Liver (tissue), 9 donors: ENCODE measurements around the gene OR7G2. TPM values are rescaled to one million over a fixed set of nuclear protein-coding genes. Genes with fewer than 3 reads are reported as not detected.

Experiments used
- DNase-seq: peaks from one replicate; pipeline ENCODE4 v3.0.0-alpha.2; 2017; ENCODE audit warnings: low spot score
- H3K27ac ChIP-seq, 2 donors: one replicate each; pipeline ENCODE4 v1.7.0; 2013; ENCODE audit warnings: inconsistent platforms in 2 of 2, low read length in 2 of 2, control low read depth in 1 of 2, low read depth in 1 of 2, mild to moderate bottlenecking in 1 of 2
- H3K27me3 ChIP-seq, 4 donors: one replicate each; pipeline versions ENCODE4 v1.6.1 to v1.7.0; 2013; ENCODE audit warnings: low read length in 3 of 4, inconsistent platforms in 1 of 4, mild to moderate bottlenecking in 1 of 4, moderate library complexity in 1 of 4; ENCODE audit not compliant: control insufficient read depth in 4 of 4, insufficient read depth in 4 of 4
- H3K36me3 ChIP-seq, 4 donors: one replicate each; pipeline versions ENCODE4 v1.6.1 to v1.7.0; 2013; ENCODE audit warnings: low read length in 3 of 4, mild to moderate bottlenecking in 3 of 4, low read depth in 1 of 4, moderate library complexity in 1 of 4; ENCODE audit not compliant: control insufficient read depth in 4 of 4, insufficient read depth in 3 of 4
- H3K4me1 ChIP-seq, 4 donors: one replicate each; pipeline versions ENCODE4 v1.6.1 to v1.7.0; 2013; ENCODE audit warnings: low read length in 3 of 4, mild to moderate bottlenecking in 3 of 4, moderate library complexity in 1 of 4; ENCODE audit not compliant: control insufficient read depth in 4 of 4, insufficient read depth in 4 of 4
- H3K4me3 ChIP-seq, 3 donors: one replicate each; pipeline versions ENCODE4 v1.6.1 to v1.7.0; 2013; ENCODE audit warnings: low read length in 3 of 3, control low read depth in 1 of 3, low read depth in 1 of 3, mild to moderate bottlenecking in 1 of 3
- H3K9ac ChIP-seq, 2 donors: one replicate each; pipeline ENCODE4 v1.7.0; 2013; ENCODE audit warnings: low read length in 2 of 2, mild to moderate bottlenecking in 2 of 2, moderate library complexity in 2 of 2, control low read depth in 1 of 2, low read depth in 1 of 2
- H3K9me3 ChIP-seq, 4 donors: one replicate each; pipeline versions ENCODE4 v1.6.1 to v1.7.0; 2013; ENCODE audit warnings: low read length in 3 of 4; ENCODE audit not compliant: control insufficient read depth in 4 of 4
- ATF3 ChIP-seq: IDR thresholded peaks from 2 replicates; pipeline ENCODE4 v1.6.1; 2016; ENCODE audit warnings: antibody characterized with exemption
- CTCF ChIP-seq: fragments of 150-350 bp; IDR thresholded peaks from 2 replicates; pipeline ENCODE4 v1.5.1; 2017; ENCODE audit warnings: improper control_type of control experiment, low read depth, low read length; ENCODE audit not compliant: missing input control
- EGR1 ChIP-seq, 2 donors: IDR thresholded peaks; 2 replicates each; pipeline ENCODE4 v1.6.1; 2016 to 2018; ENCODE audit warnings: antibody characterized with exemption in 2 of 2, low read depth in 2 of 2
- FOXA1 ChIP-seq: IDR thresholded peaks from 2 replicates; pipeline ENCODE4 v1.6.1; 2016; ENCODE audit warnings: antibody characterized with exemption
- FOXA2 ChIP-seq: IDR thresholded peaks from 2 replicates; pipeline ENCODE4 v1.6.1; 2016; ENCODE audit warnings: antibody characterized with exemption
- GABPA ChIP-seq, 2 donors: IDR thresholded peaks in 1 of 2; conservative IDR thresholded peaks in 1 of 2; 2 replicates each; pipeline ENCODE4 v1.6.1; 2016; ENCODE audit warnings: antibody characterized with exemption in 2 of 2, mild to moderate bottlenecking in 1 of 2, moderate library complexity in 1 of 2
- HNF4A ChIP-seq, 2 donors: conservative IDR thresholded peaks; 2 replicates each; pipeline ENCODE4 v1.6.1; 2016; ENCODE audit warnings: antibody characterized with exemption in 2 of 2, mild to moderate bottlenecking in 2 of 2
- HNF4G ChIP-seq: IDR thresholded peaks from 2 replicates; pipeline ENCODE4 v1.6.1; 2016; ENCODE audit warnings: antibody characterized with exemption
- JUND ChIP-seq, 2 donors: IDR thresholded peaks; 2 replicates each; pipeline ENCODE4 v1.6.1; 2016; ENCODE audit warnings: antibody characterized with exemption in 2 of 2
- MAX ChIP-seq: IDR thresholded peaks from 2 replicates; pipeline ENCODE4 v1.6.1; 2016; ENCODE audit warnings: antibody characterized with exemption
- NR2F2 ChIP-seq: IDR thresholded peaks from 2 replicates; pipeline ENCODE4 v1.6.1; 2016; ENCODE audit warnings: antibody characterized with exemption
- RAD21 ChIP-seq, 2 donors: IDR thresholded peaks; 2 replicates each; pipeline ENCODE4 v1.6.1; 2016; ENCODE audit warnings: antibody characterized with exemption in 2 of 2, mild to moderate bottlenecking in 2 of 2
- REST ChIP-seq: IDR thresholded peaks from 2 replicates; pipeline ENCODE4 v1.6.1; 2016; ENCODE audit warnings: antibody characterized with exemption, mild to moderate bottlenecking
- RXRA ChIP-seq, 2 donors: IDR thresholded peaks; 2 replicates each; pipeline ENCODE4 v1.6.1; 2017 to 2018; ENCODE audit warnings: antibody characterized with exemption in 2 of 2, mild to moderate bottlenecking in 1 of 2
- SP1 ChIP-seq: IDR thresholded peaks from 2 replicates; pipeline ENCODE4 v1.6.1; 2018; ENCODE audit warnings: antibody characterized with exemption, mild to moderate bottlenecking
- TAF1 ChIP-seq: conservative IDR thresholded peaks from 2 replicates; pipeline ENCODE4 v1.6.1; 2016; ENCODE audit warnings: antibody characterized with exemption, mild to moderate bottlenecking
- YY1 ChIP-seq: IDR thresholded peaks from 2 replicates; pipeline ENCODE4 v1.6.1; 2016; ENCODE audit warnings: antibody characterized with exemption, mild to moderate bottlenecking
- ZBTB33 ChIP-seq: IDR thresholded peaks from 2 replicates; pipeline ENCODE4 v1.6.1; 2016; ENCODE audit warnings: antibody characterized with exemption
- WGBS: extraction: QIAGEN DNeasy Blood & Tissue Kit; methylation state at CpG from one replicate; pipeline ENCODE4 v1.1.7; 2013; 5-methylcytosine and 5-hydroxymethylcytosine counted together
- polyA plus RNA-seq, 2 donors: library from polyadenylated mRNA; stranded (reverse) in 1 of 2; unstranded in 1 of 2; fragments of 200-250 nt in 1 of 2; fragments of >200 nt in 1 of 2; fragmentation: Nextera tagmentation in 1 of 2; extraction: Ambion mirVana in 1 of 2; gene quantifications; one replicate each; pipeline versions ENCODE4 v1.2.1 to v1.2.3, GENCODE V29; 2013 to 2015
- total RNA-seq, 2 donors: library from RNA; depleted of rRNA; stranded (reverse); fragments of >200 nt; gene quantifications; one replicate each; pipeline ENCODE4 v1.2.3, GENCODE V29; 2014
- donor health status: healthy.
- donor health status: healthy.
- donor health status: healthy.
- donor health status: healthy.
- donor health status: healthy.

Gene OR7G2
- total and polyA plus RNA-seq, 4 donors, result not detected

GRCh38 chr19:9061879-9062278 lies 45.4 kb downstream of the OR7G2 start:
- Histone ChIP-seq H3K9ac (no peak overlapping the region), H3K36me3 (no peaks in the 10 kb centered on the region), H3K27ac (no peak overlapping the region), H3K9me3 (peaks cover 0 to 3% (median 0%) of the 10 kb centered on the region in 4 donors), H3K4me3 (no peak overlapping the region), H3K27me3 (no peaks in the 10 kb centered on the region), H3K4me1 (no peaks in the 10 kb centered on the region)
- WGBS, result 87% methylated on average over 8 of the region's 8 CpGs
- no peak for DNase-seq
- TF ChIP-seq SP1, result no peak
- no peak for TF ChIP-seq MAX
- no peak for TF ChIP-seq ZBTB33
- no peak for TF ChIP-seq FOXA2
- no peak for TF ChIP-seq HNF4G

- H3K27ac ChIP-seq, result no peak overlapping the region
- TF ChIP-seq JUND (IDR thresholded peaks at IDR 0.05), result no peak
- no peak for TF ChIP-seq TAF1
- TF ChIP-seq GABPA (IDR thresholded peaks at IDR 0.05 in 1 of 2, conservative IDR thresholded peaks at IDR 0.05 in 1 of 2), result no peak
- no peak for TF ChIP-seq MAX
- no peak for TF ChIP-seq HNF4G
- no peak for TF ChIP-seq ZBTB33
- TF ChIP-seq NR2F2, result no peak
- TF ChIP-seq RAD21 (IDR thresholded peaks at IDR 0.05), result no peak
- TF ChIP-seq REST, result no peak
- TF ChIP-seq RXRA (IDR thresholded peaks at IDR 0.05), result no peak
- no peak for TF ChIP-seq FOXA1
- no peak for TF ChIP-seq EGR1 (IDR thresholded peaks at IDR 0.05; ENCODE audit: low read depth in 2 of 2)
- no peak for TF ChIP-seq FOXA2
- TF ChIP-seq CTCF, result no peak
- TF ChIP-seq HNF4A (conservative IDR thresholded peaks at IDR 0.05), result no peak
- no peak for TF ChIP-seq ATF3
- TF ChIP-seq YY1, result no peak
- no peak for TF ChIP-seq SP1
- H3K27me3 ChIP-seq, result no peaks in the 10 kb centered on the region
- no peak overlapping the region for H3K4me3 ChIP-seq
- no peak for DNase-seq
- no peaks in the 10 kb centered on the region for H3K4me1 ChIP-seq
- WGBS, result 67% methylated on average over 17 of the region's 17 CpGs
- no peaks in the 10 kb centered on the region for H3K36me3 ChIP-seq
- H3K9me3 ChIP-seq, result peaks cover 0 to 3% (median 0%) of the 10 kb centered on the region in 4 donors
- H3K9ac ChIP-seq, result no peak overlapping the region
Observed at GRCh38 chr19:9060564-9061340, 46.5 kb downstream of the OR7G2 start.
